ENCODE data around the gene CMTM8.

DNA sequence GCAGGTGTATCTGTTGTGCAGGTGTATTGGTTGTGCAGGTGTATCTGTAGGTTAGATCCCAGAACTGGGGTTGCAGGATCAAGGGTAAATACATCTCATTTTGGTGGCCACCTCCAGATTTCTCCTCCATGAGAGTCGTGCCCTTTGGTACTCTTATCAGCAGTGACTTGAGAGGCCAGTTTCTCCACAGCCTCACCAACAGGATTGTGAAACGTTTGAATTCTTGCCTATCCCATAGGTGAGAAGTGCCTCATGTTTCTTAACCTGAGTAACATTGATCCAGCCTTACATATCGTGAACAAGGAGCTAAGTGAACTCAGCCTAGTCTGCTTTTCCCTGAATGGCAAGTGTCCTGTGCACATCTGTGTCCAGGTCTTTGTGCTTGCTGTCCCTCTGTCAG is 55.4 kb downstream of the CMTM8 start:
- TF ChIP-seq, protein P1, sequence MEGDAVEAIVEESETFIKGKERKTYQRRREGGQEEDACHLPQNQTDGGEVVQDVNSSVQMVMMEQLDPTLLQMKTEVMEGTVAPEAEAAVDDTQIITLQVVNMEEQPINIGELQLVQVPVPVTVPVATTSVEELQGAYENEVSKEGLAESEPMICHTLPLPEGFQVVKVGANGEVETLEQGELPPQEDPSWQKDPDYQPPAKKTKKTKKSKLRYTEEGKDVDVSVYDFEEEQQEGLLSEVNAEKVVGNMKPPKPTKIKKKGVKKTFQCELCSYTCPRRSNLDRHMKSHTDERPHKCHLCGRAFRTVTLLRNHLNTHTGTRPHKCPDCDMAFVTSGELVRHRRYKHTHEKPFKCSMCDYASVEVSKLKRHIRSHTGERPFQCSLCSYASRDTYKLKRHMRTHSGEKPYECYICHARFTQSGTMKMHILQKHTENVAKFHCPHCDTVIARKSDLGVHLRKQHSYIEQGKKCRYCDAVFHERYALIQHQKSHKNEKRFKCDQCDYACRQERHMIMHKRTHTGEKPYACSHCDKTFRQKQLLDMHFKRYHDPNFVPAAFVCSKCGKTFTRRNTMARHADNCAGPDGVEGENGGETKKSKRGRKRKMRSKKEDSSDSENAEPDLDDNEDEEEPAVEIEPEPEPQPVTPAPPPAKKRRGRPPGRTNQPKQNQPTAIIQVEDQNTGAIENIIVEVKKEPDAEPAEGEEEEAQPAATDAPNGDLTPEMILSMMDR (IDR thresholded peaks at IDR 0.05; ENCODE audit: borderline replicate concordance, extremely low read depth, low read length, poor library complexity, severe bottlenecking), result no peak
- TF ChIP-seq EZH2 (IDR thresholded peaks at IDR 0.05; ENCODE audit: borderline replicate concordance, low read depth, low read length, severe bottlenecking), result no peak
